ENCODE results near the gene PTPRD. TPM values are rescaled to one million over a fixed set of nuclear protein-coding genes. Genes with fewer than 3 reads are reported as not detected.

The PTPRD gene
- total and polyA plus RNA-seq, 9 of the 15 experiments (the other 6 are each of a cell fraction or from before 2014, with no cell fraction given) = 0.11 TPM; not detected in 8

DNA sequence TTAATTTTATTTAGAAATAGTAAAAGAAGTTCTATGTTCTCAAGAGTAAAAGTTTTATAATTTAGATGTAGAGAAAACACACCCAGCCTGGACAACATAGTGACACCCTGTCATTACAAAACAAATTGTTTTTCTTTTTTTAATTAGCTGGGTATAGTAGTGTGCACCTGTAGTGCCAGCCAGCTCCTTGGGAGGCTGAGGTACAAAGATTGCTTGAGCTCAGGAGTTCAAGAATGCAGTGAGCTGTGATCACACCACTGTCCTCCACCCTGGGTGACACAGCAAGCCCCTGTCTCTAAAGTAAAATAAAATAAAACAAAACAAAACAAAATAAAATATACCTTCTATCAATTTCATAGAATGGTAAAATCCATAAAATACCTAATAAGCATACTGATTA, 1795.5 kb downstream of the PTPRD start:
- ChIA-PET CTCF (ENCODE audit: low intra/inter-chr PET ratio) (no interaction called here), POLR2A (no interaction called here)
- Histone ChIP-seq H3K4me3 (no peak overlapping the region), H3K27ac (ENCODE audit: extremely low read depth, low read depth, low read length) (no peak overlapping the region), H3K9me1 (ENCODE audit: control insufficient read depth, insufficient read depth, low read length) (no peaks in the 10 kb centered on the region), H3K36me3 (ENCODE audit: control insufficient read depth, insufficient read depth, low read length) (no peaks in the 10 kb centered on the region), H3K79me2 (ENCODE audit: control insufficient read depth, insufficient read depth, low read length) (no peaks in the 10 kb centered on the region), H3K4me2 (ENCODE audit: insufficient read depth, low read length) (no peak overlapping the region), H3K9me3 (replicated peaks; ENCODE audit: control insufficient read depth, insufficient read depth, low read depth, low read length) (no peaks in the 10 kb centered on the region), H2AFZ (ENCODE audit: low read depth, low read length) (no peak overlapping the region), H4K20me1 (replicated peaks; ENCODE audit: control insufficient read depth, insufficient read depth, low read length) (no peaks in the 10 kb centered on the region), H3K27me3 (ENCODE audit: control insufficient read depth in 2 of 2, insufficient read depth in 2 of 2, low read length in 2 of 2) (no peaks in the 10 kb centered on the region), H3K9ac (ENCODE audit: insufficient read depth in 1 of 2, low read depth in 2 of 2, low read length in 2 of 2) (no peak overlapping the region), H3K4me1 (replicated peaks in 1 of 2; ENCODE audit: control insufficient read depth in 2 of 2, insufficient read depth in 2 of 2, low read length in 2 of 2) (no peaks in the 10 kb centered on the region)
- BruUV-seq (replicated peaks) = no TSS peak
- TF ChIP-seq ZNF79 (CRISPR knock-in tag; IDR thresholded peaks at IDR 0.05; ENCODE audit: low read depth) = no peak
- no peak for TF ChIP-seq YBX1 (IDR thresholded peaks at IDR 0.05)
- no peak for TF ChIP-seq ZNF134 (CRISPR knock-in tag; conservative IDR thresholded peaks at IDR 0.05)
- TF ChIP-seq ARHGAP35 (IDR thresholded peaks at IDR 0.05; ENCODE audit: partially characterized antibody) = no peak
- no peak for TF ChIP-seq HIVEP1 (CRISPR knock-in tag; IDR thresholded peaks at IDR 0.05)
- no peak for TF ChIP-seq ZNF253 (CRISPR knock-in tag; conservative IDR thresholded peaks at IDR 0.05)
- no peak for TF ChIP-seq HMGN3 (IDR thresholded peaks at IDR 0.05; ENCODE audit: borderline replicate concordance, extremely low read depth, insufficient read length, low read depth, low read length)
- TF ChIP-seq ATF1 (CRISPR knock-in tag; IDR thresholded peaks at IDR 0.05) = no peak
- TF ChIP-seq ATF1 (tag; IDR thresholded peaks at IDR 0.05) = no peak
- FAIRE-seq (no peak), ATAC-seq (no peak), DNase-seq (ENCODE audit: extremely low read depth in 1 of 4, low spot score in 3 of 4) (no peak)
- in situ Hi-C loops (cut with MboI) = no loop called here
- intact Hi-C loops (cut with micrococcal nuclease) = no loop called here

DNA sequence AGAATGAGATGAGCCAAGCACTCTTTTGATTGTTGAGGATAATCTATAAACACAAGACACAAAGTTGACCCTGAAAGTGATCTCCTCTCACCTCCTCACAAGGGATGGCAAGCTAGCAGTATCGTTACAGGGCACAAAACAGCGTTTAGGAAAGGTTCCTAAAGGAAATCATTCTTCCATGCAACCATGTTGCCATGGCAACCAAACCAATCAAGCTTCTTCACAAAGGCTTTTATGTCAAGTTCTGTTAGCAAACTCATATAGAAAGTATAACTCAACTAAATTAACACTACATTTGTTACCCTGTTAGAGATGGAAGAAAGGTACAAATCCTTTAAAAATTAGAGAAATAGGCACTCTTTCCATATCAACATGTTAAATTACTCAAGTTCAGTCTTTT, 1796.4 kb downstream of the PTPRD start:
- in situ Hi-C loops (cut with MboI) (no loop called here), intact Hi-C loops (cut with micrococcal nuclease) (no loop called here)
- TF ChIP-seq SIN3A (IDR thresholded peaks at IDR 0.05; ENCODE audit: borderline replicate concordance in 2 of 2, control insufficient read depth in 1 of 2, low read depth in 2 of 2, low read length in 2 of 2) = no peak
- no peak for TF ChIP-seq RNF2 (IDR thresholded peaks at IDR 0.05)
- TF ChIP-seq ZNF644 (tag; IDR thresholded peaks at IDR 0.05; ENCODE audit: low read depth) = no peak
- TF ChIP-seq PRPF4 (IDR thresholded peaks at IDR 0.05; ENCODE audit: insufficient read depth, low read depth, low read length, poor library complexity, severe bottlenecking) = no peak
- TF ChIP-seq, protein P1, sequence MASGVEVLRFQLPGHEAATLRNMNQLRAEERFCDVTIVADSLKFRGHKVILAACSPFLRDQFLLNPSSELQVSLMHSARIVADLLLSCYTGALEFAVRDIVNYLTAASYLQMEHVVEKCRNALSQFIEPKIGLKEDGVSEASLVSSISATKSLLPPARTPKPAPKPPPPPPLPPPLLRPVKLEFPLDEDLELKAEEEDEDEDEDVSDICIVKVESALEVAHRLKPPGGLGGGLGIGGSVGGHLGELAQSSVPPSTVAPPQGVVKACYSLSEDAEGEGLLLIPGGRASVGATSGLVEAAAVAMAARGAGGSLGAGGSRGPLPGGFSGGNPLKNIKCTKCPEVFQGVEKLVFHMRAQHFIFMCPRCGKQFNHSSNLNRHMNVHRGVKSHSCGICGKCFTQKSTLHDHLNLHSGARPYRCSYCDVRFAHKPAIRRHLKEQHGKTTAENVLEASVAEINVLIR (CRISPR knock-in tag; IDR thresholded peaks at IDR 0.05) = no peak
- TF ChIP-seq GATAD2B (IDR thresholded peaks at IDR 0.05; ENCODE audit: borderline replicate concordance) = no peak
- no peak for TF ChIP-seq MXI1 (IDR thresholded peaks at IDR 0.05; ENCODE audit: low read depth, low read length)
- TF ChIP-seq, protein P2, sequence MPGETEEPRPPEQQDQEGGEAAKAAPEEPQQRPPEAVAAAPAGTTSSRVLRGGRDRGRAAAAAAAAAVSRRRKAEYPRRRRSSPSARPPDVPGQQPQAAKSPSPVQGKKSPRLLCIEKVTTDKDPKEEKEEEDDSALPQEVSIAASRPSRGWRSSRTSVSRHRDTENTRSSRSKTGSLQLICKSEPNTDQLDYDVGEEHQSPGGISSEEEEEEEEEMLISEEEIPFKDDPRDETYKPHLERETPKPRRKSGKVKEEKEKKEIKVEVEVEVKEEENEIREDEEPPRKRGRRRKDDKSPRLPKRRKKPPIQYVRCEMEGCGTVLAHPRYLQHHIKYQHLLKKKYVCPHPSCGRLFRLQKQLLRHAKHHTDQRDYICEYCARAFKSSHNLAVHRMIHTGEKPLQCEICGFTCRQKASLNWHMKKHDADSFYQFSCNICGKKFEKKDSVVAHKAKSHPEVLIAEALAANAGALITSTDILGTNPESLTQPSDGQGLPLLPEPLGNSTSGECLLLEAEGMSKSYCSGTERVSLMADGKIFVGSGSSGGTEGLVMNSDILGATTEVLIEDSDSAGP (CRISPR knock-in tag; IDR thresholded peaks at IDR 0.05) = no peak
- TF ChIP-seq ARHGAP35 (IDR thresholded peaks at IDR 0.05; ENCODE audit: partially characterized antibody) = no peak
- no peaks in the 10 kb centered on the region for H3K4me1 ChIP-seq (replicated peaks in 1 of 2; ENCODE audit: control insufficient read depth in 2 of 2, insufficient read depth in 2 of 2, low read length in 2 of 2)
- FAIRE-seq = no peak
- H3K27ac ChIP-seq (ENCODE audit: extremely low read depth, low read depth, low read length) = no peak overlapping the region
- H3K9me1 ChIP-seq (ENCODE audit: control insufficient read depth, insufficient read depth, low read length) = no peaks in the 10 kb centered on the region
- no peak overlapping the region for H2AFZ ChIP-seq (ENCODE audit: low read depth, low read length)
- no CpG with 5 or more reads among the region's 2 CpGs for WGBS (ENCODE audit: insufficient coverage, low coverage, missing lambda C conversion rate)
- H3K9me3 ChIP-seq (replicated peaks; ENCODE audit: control insufficient read depth, insufficient read depth, low read depth, low read length) = no peaks in the 10 kb centered on the region
- ATAC-seq = no peak
- H3K27me3 ChIP-seq (ENCODE audit: control insufficient read depth in 2 of 2, insufficient read depth in 2 of 2, low read length in 2 of 2) = no peaks in the 10 kb centered on the region
- DNase-seq (ENCODE audit: extremely low read depth in 1 of 4, low spot score in 3 of 4) = no peak
- H3K9ac ChIP-seq (ENCODE audit: insufficient read depth in 1 of 2, low read depth in 2 of 2, low read length in 2 of 2) = no peak overlapping the region
- POLR2A ChIA-PET = no interaction called here
- BruUV-seq (replicated peaks) = no TSS peak
- H4K20me1 ChIP-seq (replicated peaks; ENCODE audit: control insufficient read depth, insufficient read depth, low read length) = no peaks in the 10 kb centered on the region
- H3K4me2 ChIP-seq (ENCODE audit: insufficient read depth, low read length) = no peak overlapping the region
- CTCF ChIA-PET (ENCODE audit: low intra/inter-chr PET ratio) = no interaction called here
- H3K4me3 ChIP-seq = no peak overlapping the region
- H3K79me2 ChIP-seq (ENCODE audit: control insufficient read depth, insufficient read depth, low read length) = no peaks in the 10 kb centered on the region
- H3K36me3 ChIP-seq (ENCODE audit: control insufficient read depth, insufficient read depth, low read length) = no peaks in the 10 kb centered on the region
